Astrocyte (in vitro differentiated cells and primary cell): ENCODE measurements around the gene SFMBT2.

ENCODE experiments used
- CTCF ChIP-seq: IDR thresholded peaks from 2 replicates; pipeline ENCODE4 v1.5.1; 2011; ENCODE audit warnings: low read depth, mild to moderate bottlenecking, inconsistent platforms, low read length, moderate library complexity; ENCODE audit not compliant: insufficient read depth
- EZH2 ChIP-seq: IDR thresholded peaks from 2 replicates; pipeline ENCODE4 v1.6.1; 2012; ENCODE audit warnings: mild to moderate bottlenecking, low read length, inconsistent platforms; ENCODE audit not compliant: insufficient read depth

DNA sequence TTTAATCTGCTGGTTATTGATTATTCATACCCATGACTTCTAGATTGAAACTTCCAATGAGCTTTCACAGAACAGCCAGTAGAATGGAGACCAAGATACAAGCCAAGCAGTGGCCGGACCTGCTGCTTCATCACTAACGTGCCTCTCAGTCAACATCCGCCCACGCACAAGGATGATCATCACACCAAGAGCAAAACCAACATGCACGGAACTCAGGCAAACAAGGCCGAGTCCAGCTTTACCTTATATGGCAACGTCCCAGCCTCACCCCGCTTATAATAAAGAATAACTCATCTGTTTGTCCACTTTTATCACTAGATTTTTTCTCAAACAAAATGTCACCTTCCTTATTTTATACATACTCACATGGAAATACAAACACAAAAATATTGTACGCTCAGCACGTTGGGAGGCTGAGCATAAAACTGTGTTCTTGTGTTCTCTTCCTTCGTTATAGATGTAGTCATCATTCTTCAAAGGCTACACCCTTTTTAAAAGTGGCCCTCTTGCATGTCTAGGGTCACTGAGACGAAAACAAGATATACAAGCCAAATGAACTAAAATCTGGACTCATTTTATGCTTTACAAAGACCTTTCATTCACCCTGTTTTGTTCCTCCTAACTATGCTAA, 122.7 kb downstream of the SFMBT2 start:
- TF ChIP-seq CTCF = no peak
- no peak for TF ChIP-seq EZH2
